Measurements from ENCODE around the gene CADM2. TPM values are rescaled to one million over a fixed set of nuclear protein-coding genes. Genes with fewer than 3 reads are reported as not detected.

CADM2 gene
- total RNA-seq, 1 donor from 2014 or later: 4.4 TPM

GRCh38 chr3:86029590-86029989, 1070.8 kb downstream of the CADM2 start:
- DNase-seq (ENCODE audit: low spot score, unreplicated experiment): no peak
- TF ChIP-seq CTCF (IDR thresholded peaks at IDR 0.05; ENCODE audit: unreplicated experiment): no peak
- H3K9me3 Mint-ChIP-seq (ENCODE audit: low read depth): no peaks in the 10 kb centered on the region
- no peaks in the 10 kb centered on the region for H3K4me1 Mint-ChIP-seq (ENCODE audit: low read depth)
- H3K27ac Mint-ChIP-seq: no peak overlapping the region
- no peaks in the 10 kb centered on the region for H3K27me3 Mint-ChIP-seq
- H3K4me3 Mint-ChIP-seq (ENCODE audit: low read depth): no peak overlapping the region
- H3K36me3 Mint-ChIP-seq (ENCODE audit: insufficient read depth): no peaks in the 10 kb centered on the region

GRCh38 chr3:86037916-86038315, 1079.1 kb downstream of the CADM2 start:
- no peak overlapping the region for H3K4me3 Mint-ChIP-seq (ENCODE audit: low read depth)
- TF ChIP-seq CTCF (IDR thresholded peaks at IDR 0.05; ENCODE audit: unreplicated experiment): no peak
- H3K36me3 Mint-ChIP-seq (ENCODE audit: insufficient read depth): peaks cover 2% of the 10 kb centered on the region
- no peak for DNase-seq (ENCODE audit: low spot score, unreplicated experiment)
- no peaks in the 10 kb centered on the region for H3K27me3 Mint-ChIP-seq
- no peak overlapping the region for H3K27ac Mint-ChIP-seq
- peaks cover 14% of the 10 kb centered on the region for H3K9me3 Mint-ChIP-seq (ENCODE audit: low read depth)
- H3K4me1 Mint-ChIP-seq (ENCODE audit: low read depth): no peaks in the 10 kb centered on the region

- Mint-ChIP-seq H3K27ac (no peak overlapping the region), H3K4me1 (ENCODE audit: low read depth) (peaks cover 5% of the 10 kb centered on the region), H3K27me3 (no peaks in the 10 kb centered on the region), H3K9me3 (ENCODE audit: low read depth) (peaks cover 4% of the 10 kb centered on the region), H3K4me3 (ENCODE audit: low read depth) (no peak overlapping the region), H3K36me3 (ENCODE audit: insufficient read depth) (no peaks in the 10 kb centered on the region)
- no peak for TF ChIP-seq CTCF (IDR thresholded peaks at IDR 0.05; ENCODE audit: unreplicated experiment)
- DNase-seq (ENCODE audit: low spot score, unreplicated experiment): no peak
Measured at GRCh38 chr3:86046436-86047136, 1087.8 kb downstream of the CADM2 start.

- no peak for DNase-seq (ENCODE audit: low spot score, unreplicated experiment)
- Mint-ChIP-seq H3K27ac (no peak overlapping the region), H3K27me3 (no peaks in the 10 kb centered on the region), H3K4me3 (ENCODE audit: low read depth) (no peak overlapping the region), H3K9me3 (ENCODE audit: low read depth) (no peaks in the 10 kb centered on the region), H3K4me1 (ENCODE audit: low read depth) (peaks cover 5% of the 10 kb centered on the region), H3K36me3 (ENCODE audit: insufficient read depth) (no peaks in the 10 kb centered on the region)
- no peak for TF ChIP-seq CTCF (IDR thresholded peaks at IDR 0.05; ENCODE audit: unreplicated experiment)
Measured at GRCh38 chr3:86047161-86047560, 1088.4 kb downstream of the CADM2 start.

- no peak for DNase-seq (ENCODE audit: low spot score, unreplicated experiment)
- no peak for TF ChIP-seq CTCF (IDR thresholded peaks at IDR 0.05; ENCODE audit: unreplicated experiment)
- Mint-ChIP-seq H3K27ac (no peak overlapping the region), H3K4me1 (ENCODE audit: low read depth) (peaks cover 5% of the 10 kb centered on the region), H3K9me3 (ENCODE audit: low read depth) (no peaks in the 10 kb centered on the region), H3K36me3 (ENCODE audit: insufficient read depth) (no peaks in the 10 kb centered on the region), H3K4me3 (ENCODE audit: low read depth) (no peak overlapping the region), H3K27me3 (no peaks in the 10 kb centered on the region)
Measured at GRCh38 chr3:86051058-86051457, 1092.3 kb downstream of the CADM2 start.
